Measurements from ENCODE around the gene CCND1. TPM values are rescaled to one million over a fixed set of nuclear protein-coding genes. Genes with fewer than 3 reads are reported as not detected.

CCND1 gene
- total and polyA plus RNA-seq, 2 of the 8 experiments (the other 6 are each of a cell fraction or from before 2014, with no cell fraction given), result 64.5 to 170 TPM

DNA sequence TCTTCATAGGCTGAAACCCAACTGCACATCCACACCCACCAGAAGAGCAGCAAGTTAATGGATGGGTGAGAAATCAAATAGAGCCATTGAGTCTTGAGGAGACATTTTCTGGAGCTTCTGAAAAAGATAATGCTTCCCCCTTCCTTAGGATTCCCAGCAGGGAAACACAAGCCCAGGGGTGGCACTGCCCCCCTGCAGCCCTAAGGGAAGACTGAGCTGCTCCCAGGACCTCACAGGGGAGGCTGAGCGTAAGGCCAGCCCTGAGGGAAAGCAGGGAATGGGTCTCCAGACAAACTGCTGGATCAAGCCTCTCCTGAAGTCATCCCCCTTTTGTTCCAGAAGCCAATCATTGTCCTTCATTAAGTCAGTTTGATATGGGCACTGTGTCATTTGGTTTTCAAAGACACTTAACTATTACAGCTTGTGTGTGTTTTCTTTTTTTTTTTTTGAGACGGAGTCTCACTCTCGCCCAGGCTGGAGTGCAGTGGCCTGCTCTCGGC lies 19.1 kb downstream of the CCND1 start (continued):
- no peak for TF ChIP-seq RFX5 (IDR thresholded peaks at IDR 0.05; ENCODE audit: borderline replicate concordance, low read depth, low read length)
- TF ChIP-seq ZNF274 (IDR thresholded peaks at IDR 0.05; ENCODE audit: borderline replicate concordance, extremely low read depth, low read length), result no peak
- TF ChIP-seq CHD2 (IDR thresholded peaks at IDR 0.05; ENCODE audit: low read length), result no peak
- TF ChIP-seq NANOG (IDR thresholded peaks at IDR 0.05; ENCODE audit: insufficient read depth, low read depth, low read length, poor library complexity, severe bottlenecking), result no peak

Data from H1 (cell line).